ENCODE measurements around the gene GNB1.

The GNB1 gene

DNA sequence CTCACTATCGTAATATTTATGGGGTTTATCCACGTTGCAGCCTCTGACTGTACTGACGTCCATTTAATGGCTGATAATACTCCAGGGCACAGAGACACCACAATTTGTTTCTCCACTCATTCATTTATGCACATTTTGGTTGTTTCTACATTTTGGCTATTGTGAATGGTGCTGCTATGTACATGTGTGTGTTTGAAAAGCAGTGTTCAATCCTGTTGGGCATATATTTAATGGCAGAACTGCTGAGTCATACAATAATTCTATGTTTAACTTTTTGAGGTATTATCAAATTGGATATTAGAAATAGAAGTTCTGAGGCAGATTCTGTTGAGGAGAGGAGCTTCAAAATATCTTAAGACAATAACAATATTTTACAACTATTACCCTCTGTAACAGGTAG, 73.7 kb downstream of the GNB1 start:
- Histone ChIP-seq H3K9me3 (ENCODE audit: insufficient read depth, low read length) (no peaks in the 10 kb centered on the region), H3K9me2 (replicated peaks; ENCODE audit: insufficient read depth, low read length) (no peaks in the 10 kb centered on the region), H3K36me3 (ENCODE audit: low read length) (peaks cover 31% of the 10 kb centered on the region), H3K9ac (ENCODE audit: low read length) (no peak overlapping the region), H2AFZ (ENCODE audit: low read depth, low read length, severe bottlenecking) (no peak overlapping the region), H4K20me1 (ENCODE audit: low read depth, low read length) (no peaks in the 10 kb centered on the region; the same call in 1 of the 2 replicates), H3K4me2 (ENCODE audit: low read depth, low read length, poor library complexity, severe bottlenecking) (no peak overlapping the region), H3K4me3 (ENCODE audit: insufficient read depth, low read length, poor library complexity, severe bottlenecking) (no peak overlapping the region), H3K79me2 (ENCODE audit: insufficient read depth, low read length) (peaks cover 24% of the 10 kb centered on the region), H3K27ac (ENCODE audit: low read depth, low read length) (no peak overlapping the region), H3K27me3 (ENCODE audit: low read length) (no peaks in the 10 kb centered on the region), H3F3A (ENCODE audit: insufficient read depth) (peaks cover 6% of the 10 kb centered on the region; the same call in 1 of the 2 replicates)
- no peak for TF ChIP-seq EZH2phosphoT487 (conservative IDR thresholded peaks at IDR 0.05; ENCODE audit: low read length)
- TF ChIP-seq, protein P1, sequence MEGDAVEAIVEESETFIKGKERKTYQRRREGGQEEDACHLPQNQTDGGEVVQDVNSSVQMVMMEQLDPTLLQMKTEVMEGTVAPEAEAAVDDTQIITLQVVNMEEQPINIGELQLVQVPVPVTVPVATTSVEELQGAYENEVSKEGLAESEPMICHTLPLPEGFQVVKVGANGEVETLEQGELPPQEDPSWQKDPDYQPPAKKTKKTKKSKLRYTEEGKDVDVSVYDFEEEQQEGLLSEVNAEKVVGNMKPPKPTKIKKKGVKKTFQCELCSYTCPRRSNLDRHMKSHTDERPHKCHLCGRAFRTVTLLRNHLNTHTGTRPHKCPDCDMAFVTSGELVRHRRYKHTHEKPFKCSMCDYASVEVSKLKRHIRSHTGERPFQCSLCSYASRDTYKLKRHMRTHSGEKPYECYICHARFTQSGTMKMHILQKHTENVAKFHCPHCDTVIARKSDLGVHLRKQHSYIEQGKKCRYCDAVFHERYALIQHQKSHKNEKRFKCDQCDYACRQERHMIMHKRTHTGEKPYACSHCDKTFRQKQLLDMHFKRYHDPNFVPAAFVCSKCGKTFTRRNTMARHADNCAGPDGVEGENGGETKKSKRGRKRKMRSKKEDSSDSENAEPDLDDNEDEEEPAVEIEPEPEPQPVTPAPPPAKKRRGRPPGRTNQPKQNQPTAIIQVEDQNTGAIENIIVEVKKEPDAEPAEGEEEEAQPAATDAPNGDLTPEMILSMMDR (IDR thresholded peaks at IDR 0.05; ENCODE audit: insufficient read depth, low read length, poor library complexity, severe bottlenecking), result no peak

DNA sequence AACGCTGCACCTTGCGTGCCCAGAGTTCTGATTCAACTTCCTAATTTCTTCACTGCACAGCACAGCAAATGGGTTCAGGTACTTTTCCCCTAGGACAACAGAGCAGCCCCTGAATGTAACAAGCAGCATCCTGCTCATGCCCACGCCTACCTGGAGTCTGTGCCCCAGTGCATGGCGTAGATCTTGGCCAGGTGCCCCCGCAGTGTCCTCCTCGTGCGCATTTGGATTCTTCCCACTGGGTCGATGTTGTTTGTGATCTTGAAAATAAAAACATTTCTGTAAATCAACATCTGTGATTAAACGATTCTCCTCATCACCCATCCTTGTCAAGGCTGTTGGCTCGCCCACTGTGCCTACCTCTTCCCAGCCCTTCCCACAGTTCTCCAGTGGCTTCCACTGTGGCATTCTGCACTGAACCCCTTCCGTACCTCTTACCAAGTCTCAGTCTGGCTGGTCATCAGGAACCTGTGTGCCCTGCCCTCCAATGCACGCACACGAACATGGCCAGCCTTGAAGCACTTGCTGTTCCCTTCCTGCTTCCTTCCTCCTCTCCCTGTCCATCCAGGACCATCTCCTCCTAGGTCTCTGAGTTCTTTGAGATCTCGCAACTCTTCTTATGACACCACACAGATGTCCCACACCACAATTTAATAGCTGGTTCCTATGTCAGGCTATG, 75.1 kb downstream of the GNB1 start:
- peaks cover 19% of the 10 kb centered on the region for H3K79me2 ChIP-seq (ENCODE audit: insufficient read depth, low read length)
- no peak overlapping the region for H2AFZ ChIP-seq (ENCODE audit: low read depth, low read length, severe bottlenecking)
- H3F3A ChIP-seq (ENCODE audit: insufficient read depth), result peaks cover 6% of the 10 kb centered on the region; the same call in 1 of the 2 replicates
- H3K4me3 ChIP-seq (ENCODE audit: insufficient read depth, low read length, poor library complexity, severe bottlenecking), result no peak overlapping the region
- no peak overlapping the region for H3K9ac ChIP-seq (ENCODE audit: low read length)
- no peaks in the 10 kb centered on the region for H3K9me3 ChIP-seq (ENCODE audit: insufficient read depth, low read length)
- no peaks in the 10 kb centered on the region for H3K9me2 ChIP-seq (replicated peaks; ENCODE audit: insufficient read depth, low read length)
- no peaks in the 10 kb centered on the region; the same call in 1 of the 2 replicates for H4K20me1 ChIP-seq (ENCODE audit: low read depth, low read length)
- peaks cover 31% of the 10 kb centered on the region for H3K36me3 ChIP-seq (ENCODE audit: low read length)
- no peak overlapping the region for H3K27ac ChIP-seq (ENCODE audit: low read depth, low read length)
- H3K4me2 ChIP-seq (ENCODE audit: low read depth, low read length, poor library complexity, severe bottlenecking), result no peak overlapping the region
- TF ChIP-seq EZH2phosphoT487 (conservative IDR thresholded peaks at IDR 0.05; ENCODE audit: low read length), result no peak
- TF ChIP-seq, protein P1 (IDR thresholded peaks at IDR 0.05; ENCODE audit: insufficient read depth, low read length, poor library complexity, severe bottlenecking), result no peak
- no peaks in the 10 kb centered on the region for H3K27me3 ChIP-seq (ENCODE audit: low read length)

DNA sequence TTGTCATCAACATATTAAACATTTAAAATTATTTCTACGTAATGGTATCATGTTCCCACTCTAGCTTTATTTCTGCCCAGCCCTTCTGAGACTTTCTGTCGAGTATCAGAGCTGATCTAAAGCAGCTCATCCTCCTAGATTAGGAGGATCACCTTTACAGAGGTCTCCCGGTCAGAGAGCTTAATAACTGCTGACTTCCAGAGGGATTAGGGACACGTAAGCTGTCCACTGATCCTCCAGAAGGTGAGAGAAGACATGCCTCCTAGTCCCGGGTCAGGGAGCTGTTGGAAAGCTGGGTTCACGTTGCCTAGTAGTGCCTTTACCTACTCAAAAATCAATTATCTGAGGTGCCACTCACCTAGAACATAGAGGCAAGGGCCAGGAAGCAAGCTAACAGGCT, 81.4 kb downstream of the GNB1 start:
- Histone ChIP-seq H3K79me2 (ENCODE audit: insufficient read depth, low read length) (peaks cover 13% of the 10 kb centered on the region), H3K9me3 (ENCODE audit: insufficient read depth, low read length) (no peaks in the 10 kb centered on the region), H3K9ac (ENCODE audit: low read length) (no peak overlapping the region), H2AFZ (ENCODE audit: low read depth, low read length, severe bottlenecking) (no peak overlapping the region), H3K36me3 (ENCODE audit: low read length) (peaks cover 23% of the 10 kb centered on the region; the same call in 1 of the 2 replicates), H3K27me3 (ENCODE audit: low read length) (no peaks in the 10 kb centered on the region), H3F3A (ENCODE audit: insufficient read depth) (0 out of 2 replicates have a peak, but pooled peaks cover 6% of the 10 kb centered on the region), H3K27ac (ENCODE audit: low read depth, low read length) (no peak overlapping the region), H3K4me3 (ENCODE audit: insufficient read depth, low read length, poor library complexity, severe bottlenecking) (no peak overlapping the region), H3K9me2 (replicated peaks; ENCODE audit: insufficient read depth, low read length) (no peaks in the 10 kb centered on the region), H3K4me2 (ENCODE audit: low read depth, low read length, poor library complexity, severe bottlenecking) (no peak overlapping the region), H4K20me1 (ENCODE audit: low read depth, low read length) (no peaks in the 10 kb centered on the region; the same call in 1 of the 2 replicates)
- TF ChIP-seq, protein P1 (IDR thresholded peaks at IDR 0.05; ENCODE audit: insufficient read depth, low read length, poor library complexity, severe bottlenecking), result no peak
- no peak for TF ChIP-seq EZH2phosphoT487 (conservative IDR thresholded peaks at IDR 0.05; ENCODE audit: low read length)

Data from SU-DHL-6 (cell line).